OCI-LY1 (cell line): Measurements from ENCODE around the gene MICU1.

ENCODE experiments used
- CTCF ChIP-seq: fragments of 200-600 bp; sonication (generic), shearing (Covaris generic); IDR thresholded peaks from 2 replicates; pipeline ENCODE4 v1.5.1; 2017; ENCODE audit warnings: mild to moderate bottlenecking, antibody characterized with exemption, low read length, moderate library complexity, mixed read lengths
- EZH2 ChIP-seq: fragments of 200-600 bp; sonication (generic), shearing (Covaris generic); IDR thresholded peaks from 2 replicates; pipeline ENCODE4 v1.8.0; 2017; ENCODE audit warnings: borderline replicate concordance, mixed run types, mild to moderate bottlenecking, antibody characterized with exemption, low read length, moderate library complexity, mixed read lengths

DNA sequence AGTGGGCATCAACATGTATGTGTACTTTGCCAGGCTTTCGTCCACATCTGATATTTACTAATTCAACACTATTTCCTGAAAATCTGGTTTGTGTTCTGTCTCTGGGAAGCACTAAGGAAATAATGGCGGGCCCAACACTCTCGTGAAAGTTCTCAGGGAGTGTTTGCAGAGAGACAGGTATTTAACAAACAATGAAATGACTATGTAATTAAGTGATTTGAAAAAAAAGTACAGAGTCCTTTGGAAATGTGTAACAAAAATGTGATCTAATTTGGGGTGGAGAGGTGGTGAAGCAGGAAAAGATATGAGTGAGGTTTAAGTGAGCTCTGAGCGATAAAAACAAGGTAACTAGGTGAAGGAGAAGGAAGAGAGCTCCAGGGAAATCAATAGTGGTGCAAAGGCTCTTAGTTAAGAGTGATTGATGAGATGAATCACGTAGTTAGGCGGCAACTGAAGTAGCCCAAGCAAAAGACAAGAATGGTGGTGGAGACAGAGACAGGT is 175.9 kb downstream of the MICU1 start:
- TF ChIP-seq CTCF (no peak), EZH2 (no peak)
